ENCODE measurements around the gene FAM184A.

- TF ChIP-seq KAT2A (conservative IDR thresholded peaks at IDR 0.05; ENCODE audit: control insufficient read depth, low read depth, low read length) (no peak), USF2 (IDR thresholded peaks at IDR 0.05; ENCODE audit: borderline replicate concordance, low read depth, low read length) (no peak), RCOR1 (conservative IDR thresholded peaks at IDR 0.05; ENCODE audit: low read depth, low read length) (no peak), WRNIP1 (IDR thresholded peaks at IDR 0.05; ENCODE audit: borderline replicate concordance, low read depth, low read length) (no peak), RUNX3 (IDR thresholded peaks at IDR 0.05; ENCODE audit: low read length) (no peak), HDAC6 (IDR thresholded peaks at IDR 0.05; ENCODE audit: unreplicated experiment) (no peak), CBFB (IDR thresholded peaks at IDR 0.05; ENCODE audit: low read depth) (no peak), FOXK2 (IDR thresholded peaks at IDR 0.05) (no peak), EZH2 (IDR thresholded peaks at IDR 0.05; ENCODE audit: borderline replicate concordance, control insufficient read depth, low read depth, low read length) (no peak), SIX5 (IDR thresholded peaks at IDR 0.05; ENCODE audit: low read depth, low read length, severe bottlenecking) (no peak)
- TF ChIP-seq, protein P1, sequence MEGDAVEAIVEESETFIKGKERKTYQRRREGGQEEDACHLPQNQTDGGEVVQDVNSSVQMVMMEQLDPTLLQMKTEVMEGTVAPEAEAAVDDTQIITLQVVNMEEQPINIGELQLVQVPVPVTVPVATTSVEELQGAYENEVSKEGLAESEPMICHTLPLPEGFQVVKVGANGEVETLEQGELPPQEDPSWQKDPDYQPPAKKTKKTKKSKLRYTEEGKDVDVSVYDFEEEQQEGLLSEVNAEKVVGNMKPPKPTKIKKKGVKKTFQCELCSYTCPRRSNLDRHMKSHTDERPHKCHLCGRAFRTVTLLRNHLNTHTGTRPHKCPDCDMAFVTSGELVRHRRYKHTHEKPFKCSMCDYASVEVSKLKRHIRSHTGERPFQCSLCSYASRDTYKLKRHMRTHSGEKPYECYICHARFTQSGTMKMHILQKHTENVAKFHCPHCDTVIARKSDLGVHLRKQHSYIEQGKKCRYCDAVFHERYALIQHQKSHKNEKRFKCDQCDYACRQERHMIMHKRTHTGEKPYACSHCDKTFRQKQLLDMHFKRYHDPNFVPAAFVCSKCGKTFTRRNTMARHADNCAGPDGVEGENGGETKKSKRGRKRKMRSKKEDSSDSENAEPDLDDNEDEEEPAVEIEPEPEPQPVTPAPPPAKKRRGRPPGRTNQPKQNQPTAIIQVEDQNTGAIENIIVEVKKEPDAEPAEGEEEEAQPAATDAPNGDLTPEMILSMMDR (IDR thresholded peaks at IDR 0.05 in 2 of 3, conservative IDR thresholded peaks at IDR 0.05 in 1 of 3; ENCODE audit: control insufficient read depth in 2 of 3, extremely low read depth in 1 of 3, insufficient read depth in 1 of 3, low read depth in 3 of 3, low read length in 3 of 3), result no peak
Observed at GRCh38 chr6:118971682-118972081, 106.8 kb downstream of the FAM184A start.

Measured in GM12878 (cell line).